Omental fat pad (tissue), 4 donors: ENCODE measurements around the gene IPCEF1. TPM values are rescaled to one million over a fixed set of nuclear protein-coding genes. Genes with fewer than 3 reads are reported as not detected.
"Not testable (repeated sequence)": the region's sequence is repeated elsewhere in the genome, so short reads cannot be mapped to it uniquely, and the experiment has no call there.

ENCODE experiments used
- ATAC-seq: fragments of 150-250 bp; one replicate; pipeline ENCODE4 v1.9.1; 2016; ENCODE audit warnings: mild to moderate bottlenecking, moderate library complexity; ENCODE audit not compliant: low FRiP score
- DNase-seq: peaks from one replicate; pipeline ENCODE4 v3.0.0-alpha.2; 2019; ENCODE audit warnings: low spot score
- total RNA-seq, 4 donors: library from RNA; depleted of rRNA; stranded (reverse); fragments of >200 nt; gene quantifications; one replicate each; pipeline ENCODE4 v1.1.0, GENCODE V29; 2016
- TF ChIP-seq, protein P1 (sequence below), 3 donors: fragments of 450-650 bp; IDR thresholded peaks; one replicate each; pipeline ENCODE4 v1.5.1; 2016 to 2017; ENCODE audit warnings: antibody characterized with exemption in 3 of 3, mild to moderate bottlenecking in 3 of 3, moderate library complexity in 2 of 3

The IPCEF1 gene
- total RNA-seq, 4 donors from 2014 or later, result 0.84 to 9.2 (median 2.7) TPM

DNA sequence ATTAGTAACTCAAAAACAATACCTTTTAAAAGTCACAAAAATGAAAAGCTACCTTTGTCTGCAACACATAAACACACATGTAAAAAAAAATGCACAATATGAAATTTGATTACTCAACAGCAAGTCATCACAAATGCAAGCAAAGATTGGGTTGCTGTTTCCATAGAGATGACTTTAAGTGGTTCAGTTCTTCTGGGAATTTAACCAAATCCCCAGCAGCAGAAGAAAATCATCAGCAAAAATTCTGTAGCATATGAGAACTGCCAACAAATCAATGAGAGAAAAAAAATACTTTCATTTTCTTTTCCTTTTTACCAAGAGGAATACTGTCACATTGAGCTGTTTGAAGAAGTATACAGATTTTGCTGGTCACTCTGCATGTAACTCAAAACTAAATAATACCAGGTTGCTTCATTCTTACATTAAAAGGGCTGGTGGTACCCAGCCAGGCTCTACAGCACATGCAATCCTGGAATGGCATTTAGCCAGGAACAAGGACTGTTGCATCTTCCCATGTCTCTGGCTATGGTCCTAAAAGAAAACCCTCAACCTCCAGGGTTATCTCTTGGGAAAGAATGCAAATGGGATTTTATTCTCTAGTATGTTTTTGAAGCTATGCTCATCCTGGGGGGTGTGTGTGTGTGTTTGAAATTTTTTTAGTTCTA is 159.3 kb downstream of the IPCEF1 start:
- TF ChIP-seq, protein P1, sequence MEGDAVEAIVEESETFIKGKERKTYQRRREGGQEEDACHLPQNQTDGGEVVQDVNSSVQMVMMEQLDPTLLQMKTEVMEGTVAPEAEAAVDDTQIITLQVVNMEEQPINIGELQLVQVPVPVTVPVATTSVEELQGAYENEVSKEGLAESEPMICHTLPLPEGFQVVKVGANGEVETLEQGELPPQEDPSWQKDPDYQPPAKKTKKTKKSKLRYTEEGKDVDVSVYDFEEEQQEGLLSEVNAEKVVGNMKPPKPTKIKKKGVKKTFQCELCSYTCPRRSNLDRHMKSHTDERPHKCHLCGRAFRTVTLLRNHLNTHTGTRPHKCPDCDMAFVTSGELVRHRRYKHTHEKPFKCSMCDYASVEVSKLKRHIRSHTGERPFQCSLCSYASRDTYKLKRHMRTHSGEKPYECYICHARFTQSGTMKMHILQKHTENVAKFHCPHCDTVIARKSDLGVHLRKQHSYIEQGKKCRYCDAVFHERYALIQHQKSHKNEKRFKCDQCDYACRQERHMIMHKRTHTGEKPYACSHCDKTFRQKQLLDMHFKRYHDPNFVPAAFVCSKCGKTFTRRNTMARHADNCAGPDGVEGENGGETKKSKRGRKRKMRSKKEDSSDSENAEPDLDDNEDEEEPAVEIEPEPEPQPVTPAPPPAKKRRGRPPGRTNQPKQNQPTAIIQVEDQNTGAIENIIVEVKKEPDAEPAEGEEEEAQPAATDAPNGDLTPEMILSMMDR (IDR thresholded peaks at IDR 0.05), result no peak
- ATAC-seq, result no peak
- DNase-seq, result no peak

DNA sequence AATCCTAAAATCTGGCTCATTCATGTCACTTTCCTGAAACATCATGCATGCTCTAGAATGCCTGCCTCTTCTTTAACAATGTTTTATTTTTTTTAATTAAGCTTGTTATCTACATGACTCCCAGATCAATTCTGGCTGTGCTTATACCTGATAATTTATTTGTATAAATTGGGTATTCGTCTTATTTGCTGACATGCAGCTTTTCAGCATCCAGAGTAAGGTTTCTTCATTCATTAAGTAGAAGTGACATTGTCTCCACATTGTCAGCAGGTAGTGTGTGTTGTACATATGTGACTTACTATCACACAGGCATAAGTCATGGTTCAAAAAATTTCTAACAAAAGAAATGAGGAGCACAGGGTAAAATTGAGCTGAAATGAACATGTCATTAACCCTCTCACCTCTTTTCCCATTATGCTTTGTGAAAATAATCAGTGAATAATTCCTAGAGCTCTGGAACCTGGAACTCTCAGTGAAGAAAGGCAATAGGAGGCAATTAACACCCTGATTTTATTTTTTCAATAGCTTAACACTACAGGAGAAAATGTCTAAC is 160.2 kb downstream of the IPCEF1 start:
- ATAC-seq (no peak), DNase-seq (no peak)
- TF ChIP-seq, protein P1 (IDR thresholded peaks at IDR 0.05), result no peak

DNA sequence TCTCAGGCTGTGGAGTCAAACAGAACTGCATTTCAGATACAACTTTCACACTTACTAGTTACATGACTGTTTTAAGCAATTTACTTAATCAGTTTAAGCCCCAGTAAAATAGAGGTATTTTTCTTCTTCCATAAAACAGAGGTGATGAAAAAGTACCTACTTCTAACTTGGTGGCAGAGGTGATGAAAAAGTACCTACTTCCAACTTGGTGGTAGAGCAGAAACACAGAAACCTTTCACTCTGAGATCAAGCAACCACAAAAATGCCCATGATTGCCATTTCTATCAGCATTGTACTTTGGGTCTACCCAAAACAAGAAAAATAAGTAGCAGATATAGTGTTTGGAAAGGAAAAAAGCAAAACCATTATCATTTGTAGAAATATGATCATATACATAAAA is 168.9 kb downstream of the IPCEF1 start:
- TF ChIP-seq, protein P1 (IDR thresholded peaks at IDR 0.05), result no peak
- ATAC-seq, result no peak
- DNase-seq, result no peak

DNA sequence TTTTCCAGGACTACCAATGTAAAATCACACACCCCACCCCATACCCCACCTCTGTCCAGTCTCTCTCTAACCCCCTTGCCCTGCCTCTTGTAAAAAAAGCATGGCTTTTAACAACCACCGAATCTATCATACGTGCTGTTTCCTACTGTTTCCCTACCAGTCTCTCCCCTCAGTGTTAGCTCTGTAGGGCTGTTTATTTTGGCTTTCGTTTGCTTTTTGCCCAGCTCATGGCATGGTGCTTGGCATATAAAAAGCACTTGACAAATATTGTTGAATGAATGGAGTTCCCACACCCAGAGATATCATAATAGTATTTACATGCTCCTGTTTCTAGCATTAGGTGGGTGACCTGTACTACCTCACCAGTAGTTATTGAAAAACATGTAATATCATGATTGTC is 169.4 kb downstream of the IPCEF1 start:
- ATAC-seq, result no peak
- no peak for DNase-seq
- TF ChIP-seq, protein P1 (IDR thresholded peaks at IDR 0.05), result no peak

DNA sequence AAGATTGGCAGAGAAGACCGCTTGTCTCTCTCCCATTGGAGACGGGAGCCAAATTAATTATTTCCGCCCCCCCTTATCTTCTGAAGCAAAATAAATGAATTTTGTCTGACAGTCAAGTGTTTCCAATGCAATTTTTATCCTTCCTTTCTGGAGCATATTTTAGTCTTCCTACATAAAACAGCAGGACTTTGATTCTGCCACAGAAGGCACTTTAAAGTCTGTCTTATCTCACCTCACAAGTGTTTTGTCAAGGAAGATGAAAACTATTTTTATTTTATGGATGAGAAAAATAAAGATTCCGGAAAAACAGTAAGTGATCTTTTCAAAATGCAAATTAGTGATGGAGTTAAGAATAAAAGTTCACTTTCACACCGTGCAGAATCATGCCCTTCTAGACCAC is 177.2 kb downstream of the IPCEF1 start:
- ATAC-seq (no peak), DNase-seq (no peak)
- TF ChIP-seq, protein P1 (IDR thresholded peaks at IDR 0.05), result no peak

DNA sequence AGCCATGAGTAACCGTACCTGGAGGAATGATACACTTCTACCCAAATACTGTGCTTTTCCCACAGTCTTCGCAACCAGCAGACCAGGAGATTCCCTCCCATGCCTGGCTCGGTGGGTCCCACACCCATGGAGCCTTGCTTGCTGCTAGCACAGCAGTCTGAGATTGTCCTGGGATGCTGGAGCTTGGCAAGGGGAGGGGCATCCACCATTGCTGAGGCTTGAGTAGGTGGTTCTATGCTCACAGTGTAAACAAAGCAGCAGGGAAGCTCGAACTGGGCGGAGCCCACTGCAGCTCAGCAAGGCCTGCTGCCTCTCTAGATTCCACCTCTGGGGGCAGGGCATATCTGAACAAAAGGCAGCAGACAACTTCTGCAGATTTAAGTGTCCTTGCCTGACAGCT is 184.2 kb downstream of the IPCEF1 start:
- not testable (repeated sequence) for ATAC-seq, DNase-seq

DNA sequence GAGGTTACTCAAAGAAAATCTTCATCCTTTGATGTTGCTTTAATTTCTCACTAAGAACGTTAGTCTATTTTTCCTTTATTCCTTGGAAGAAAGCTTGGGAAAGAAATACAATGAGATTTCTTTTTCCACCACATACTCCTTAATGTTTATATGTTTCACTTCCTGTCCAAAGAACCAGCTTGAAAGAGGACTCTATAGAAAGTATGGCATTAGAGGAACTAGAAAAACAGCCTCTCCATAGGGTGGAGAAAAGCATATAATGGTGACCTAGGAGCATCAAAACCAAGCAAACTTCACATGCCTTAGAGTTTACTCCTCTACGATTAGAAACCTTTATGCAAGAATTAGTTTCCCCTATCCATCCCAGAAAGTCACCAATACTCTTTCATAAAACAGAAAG is 186.5 kb downstream of the IPCEF1 start:
- TF ChIP-seq, protein P1 (IDR thresholded peaks at IDR 0.05), result no peak
- no peak for DNase-seq
- ATAC-seq, result no peak
